ENCODE data around the gene KCNN3.

- TF ChIP-seq POLR2A (IDR thresholded peaks at IDR 0.05; ENCODE audit: low read length), result no peak
- peak; percentile 52 for TF ChIP-seq GATA1 (IDR thresholded peaks at IDR 0.05; ENCODE audit: low read depth, low read length)
These were observed 14.1 kb upstream of the KCNN3 start for GRCh38 chr1:154883919-154884868.
